ENCODE results near the gene STKLD1.

The STKLD1 gene

GRCh38 chr9:133420392-133420827, 44.2 kb downstream of the STKLD1 start:
- DNase-seq, result no peak

DNA sequence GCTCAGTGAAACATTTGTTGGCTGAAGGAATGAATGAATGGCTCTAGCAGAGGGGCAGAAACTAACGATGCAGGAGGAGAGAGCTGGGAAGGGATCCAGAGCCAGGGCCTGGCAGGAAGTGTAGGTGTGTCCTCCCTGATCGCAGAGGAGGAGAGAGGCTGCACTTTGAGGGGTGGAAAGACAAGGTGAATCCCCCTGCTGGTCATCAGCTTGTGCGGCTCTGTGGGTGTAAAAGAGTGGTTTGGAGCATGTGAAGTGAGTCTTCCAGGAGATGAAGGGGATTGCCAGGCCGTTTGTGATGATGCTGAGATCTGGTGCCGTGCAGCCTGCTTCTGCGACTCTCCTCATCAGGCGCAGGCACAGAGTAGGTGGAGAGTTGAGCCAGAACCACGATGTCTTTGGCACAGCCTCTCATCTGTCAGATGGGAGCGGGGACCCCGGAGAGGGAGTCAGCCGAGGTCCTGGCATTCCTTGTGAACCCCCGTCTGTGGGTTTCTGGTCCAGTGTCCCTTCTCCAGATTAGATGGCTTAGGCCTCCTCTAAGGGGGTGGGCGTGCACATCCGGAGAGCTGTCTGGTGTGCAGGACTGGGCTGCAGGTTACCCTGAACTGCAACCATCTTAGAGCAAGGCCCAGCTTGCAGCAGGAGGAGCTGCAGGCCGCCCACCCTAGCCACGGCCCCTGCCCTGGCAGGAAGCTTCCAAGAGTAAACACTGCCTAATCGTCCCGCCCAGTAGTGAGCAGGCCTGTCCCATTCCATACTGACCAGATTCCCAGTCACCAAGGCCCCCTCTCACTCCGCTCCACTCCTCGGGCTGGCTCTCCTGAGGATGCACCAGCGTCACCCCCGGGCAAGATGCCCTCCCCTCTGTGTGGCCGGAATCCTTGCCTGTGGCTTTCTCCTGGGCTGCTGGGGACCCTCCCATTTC, 45.7 kb downstream of the STKLD1 start, which contains the start of gene ADAMTS13:
TSS of gene ADAMTS13 (plus strand) at position 753 of the 928 bp plus-strand sequence. CDS start at position 830, 77 bp downstream.
- peak; percentile 17 for DNase-seq

- no peak for DNase-seq
These were observed 47.0 kb downstream of the STKLD1 start for GRCh38 chr9:133423216-133423615.

GRCh38 chr9:133424187-133424586, 48.0 kb downstream of the STKLD1 start:
- no peak for DNase-seq

DNA sequence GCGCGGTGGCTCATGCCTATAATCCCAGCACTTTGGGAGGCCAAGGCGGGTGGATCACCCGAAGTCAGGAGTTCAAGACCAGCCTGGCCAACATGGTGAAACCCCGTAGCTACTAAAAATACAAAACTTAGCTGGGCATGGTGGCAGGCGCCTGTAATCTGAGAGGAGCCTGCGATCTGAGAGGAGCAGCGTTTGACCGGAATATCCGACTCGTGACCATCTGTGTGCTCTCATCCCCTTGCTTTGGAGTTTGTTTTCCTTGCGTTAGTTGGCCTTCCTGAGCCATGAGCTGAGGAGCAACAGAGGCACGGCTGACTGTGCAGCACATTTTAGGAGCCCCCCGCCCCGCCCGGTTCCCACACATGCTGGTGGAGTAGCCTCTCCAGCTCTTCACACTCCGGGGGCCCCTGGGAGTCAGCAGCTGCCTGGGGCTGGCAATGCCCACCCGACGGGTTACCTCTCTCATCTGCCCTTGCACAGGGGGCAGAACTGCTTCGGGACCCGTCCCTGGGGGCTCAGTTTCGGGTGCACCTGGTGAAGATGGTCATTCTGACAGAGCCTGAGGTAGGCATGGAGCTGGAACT, 49.0 kb downstream of the STKLD1 start:
- no peak for DNase-seq

DNA sequence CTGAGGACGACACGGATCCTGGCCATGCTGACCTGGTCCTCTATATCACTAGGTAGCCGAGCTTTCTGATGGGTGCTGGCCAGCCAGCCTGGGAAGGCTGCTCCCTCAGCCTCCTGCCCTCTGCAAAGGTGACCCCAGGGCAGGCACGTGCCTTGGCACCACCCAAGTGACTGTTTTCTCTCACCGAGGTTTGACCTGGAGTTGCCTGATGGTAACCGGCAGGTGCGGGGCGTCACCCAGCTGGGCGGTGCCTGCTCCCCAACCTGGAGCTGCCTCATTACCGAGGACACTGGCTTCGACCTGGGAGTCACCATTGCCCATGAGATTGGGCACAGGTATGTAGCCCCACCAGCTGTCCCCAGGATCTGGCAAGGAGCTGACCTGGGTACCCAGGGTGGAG, 49.8 kb downstream of the STKLD1 start:
- no peak for DNase-seq

DNA sequence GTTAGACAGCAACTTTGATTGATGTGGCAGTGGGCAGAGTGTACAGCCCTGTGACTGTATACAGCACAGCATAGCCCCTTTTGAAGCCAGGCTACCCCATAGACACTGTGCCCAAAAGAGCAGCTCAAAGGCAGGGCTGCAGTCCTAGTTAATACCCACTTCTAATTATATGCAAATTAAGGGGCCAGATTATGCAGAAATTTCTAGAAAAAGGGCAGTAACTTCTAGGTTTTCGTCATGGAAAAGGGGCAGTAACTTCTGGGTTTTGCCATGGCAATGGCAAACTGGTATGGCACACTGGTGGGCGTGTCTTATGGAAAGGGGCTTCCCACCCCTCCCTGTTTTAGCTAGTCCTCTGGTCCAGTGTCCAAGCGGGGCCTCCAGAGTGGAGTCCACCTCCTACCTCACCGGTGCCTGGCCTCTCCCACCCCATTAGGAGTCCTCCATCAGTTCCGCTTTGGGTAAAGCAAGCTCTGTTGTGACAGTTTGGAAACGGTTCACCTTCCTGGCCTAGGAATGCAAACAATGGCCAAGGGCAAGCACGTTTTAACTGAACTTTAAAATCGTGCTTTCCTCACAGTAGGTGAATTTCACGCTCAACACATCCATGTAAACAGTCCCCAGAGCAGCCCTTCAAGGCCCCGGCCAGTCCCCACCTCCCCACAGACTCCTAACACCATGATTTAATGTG, 51.6 kb downstream of the STKLD1 start:
- DNase-seq, result no peak

DNA sequence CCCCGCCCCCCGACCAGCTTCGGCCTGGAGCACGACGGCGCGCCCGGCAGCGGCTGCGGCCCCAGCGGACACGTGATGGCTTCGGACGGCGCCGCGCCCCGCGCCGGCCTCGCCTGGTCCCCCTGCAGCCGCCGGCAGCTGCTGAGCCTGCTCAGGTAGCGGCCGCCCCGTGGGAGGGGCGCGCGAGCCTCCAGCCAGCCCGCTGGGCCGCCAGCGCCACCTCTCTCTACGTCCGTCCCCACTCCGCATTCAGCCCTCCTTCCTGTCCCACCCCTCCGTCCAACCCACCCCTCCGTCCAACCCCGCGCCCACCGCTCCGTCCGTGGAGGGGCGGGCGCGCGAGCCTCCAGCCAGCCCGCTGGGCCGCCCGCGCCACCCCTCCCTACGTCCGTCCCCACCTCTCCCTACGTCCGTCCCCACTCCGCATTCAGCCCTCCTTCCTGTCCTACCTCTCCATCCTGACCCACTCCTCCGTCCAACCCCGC, 52.5 kb downstream of the STKLD1 start:
- no peak for DNase-seq

DNA sequence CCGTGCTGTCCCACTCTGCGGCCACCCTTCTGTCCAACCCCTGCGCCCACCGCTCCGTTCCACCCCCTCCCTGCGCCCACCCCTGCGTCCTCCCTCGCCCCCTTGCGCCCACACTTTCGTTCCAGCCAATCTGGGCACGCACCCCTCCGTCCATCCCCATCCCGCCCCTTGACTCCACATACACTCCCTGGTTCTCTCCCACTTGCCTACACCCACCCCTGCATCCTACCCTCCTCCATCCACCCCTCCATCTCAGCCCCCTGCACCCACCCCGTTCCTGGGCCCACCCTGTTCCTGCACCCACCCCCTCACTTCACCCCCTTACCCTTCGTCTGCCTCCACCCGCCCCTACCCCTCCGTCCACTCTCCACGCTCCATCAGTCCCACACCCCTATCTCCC, 53.0 kb downstream of the STKLD1 start:
- no peak for DNase-seq

DNA sequence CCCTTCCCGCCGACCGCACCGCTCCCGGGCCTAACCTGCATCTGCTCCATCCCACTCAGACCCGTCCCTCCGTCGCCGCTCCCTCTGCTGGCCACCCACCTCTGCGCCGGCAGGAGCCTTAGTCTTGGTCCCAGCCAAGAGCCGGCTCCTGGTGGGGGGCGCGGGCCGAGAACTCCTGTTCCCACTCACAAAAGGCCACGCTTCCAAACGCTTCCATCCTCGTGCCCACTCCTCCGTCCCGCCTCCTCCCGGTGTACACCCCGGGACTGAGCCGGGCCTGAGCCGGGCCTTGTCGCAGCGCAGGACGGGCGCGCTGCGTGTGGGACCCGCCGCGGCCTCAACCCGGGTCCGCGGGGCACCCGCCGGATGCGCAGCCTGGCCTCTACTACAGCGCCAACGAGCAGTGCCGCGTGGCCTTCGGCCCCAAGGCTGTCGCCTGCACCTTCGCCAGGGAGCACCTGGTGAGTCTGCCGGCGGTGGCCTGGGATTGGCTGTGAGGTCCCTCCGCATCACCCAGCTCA, 53.5 kb downstream of the STKLD1 start:
- DNase-seq, result no peak

DNA sequence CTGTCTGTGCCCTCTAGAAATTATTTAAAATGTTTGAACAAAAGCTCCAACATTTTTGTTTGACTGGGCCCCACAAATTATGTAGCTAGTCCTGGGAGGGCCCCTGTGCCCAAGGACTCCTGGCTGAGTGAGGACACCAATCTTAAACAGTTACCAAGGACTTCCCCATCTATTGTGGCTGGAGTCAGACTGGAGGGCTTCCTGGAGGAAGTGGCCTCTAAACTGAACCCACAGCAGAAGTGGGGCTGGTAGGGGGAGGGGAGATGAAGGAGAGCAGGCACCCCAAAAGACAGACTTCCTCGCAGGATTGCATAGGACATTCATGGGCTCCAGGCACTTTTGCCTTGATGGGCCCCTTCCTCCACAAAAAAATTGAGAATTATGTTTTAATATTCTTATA, 54.1 kb downstream of the STKLD1 start:
- DNase-seq, result no peak

DNA sequence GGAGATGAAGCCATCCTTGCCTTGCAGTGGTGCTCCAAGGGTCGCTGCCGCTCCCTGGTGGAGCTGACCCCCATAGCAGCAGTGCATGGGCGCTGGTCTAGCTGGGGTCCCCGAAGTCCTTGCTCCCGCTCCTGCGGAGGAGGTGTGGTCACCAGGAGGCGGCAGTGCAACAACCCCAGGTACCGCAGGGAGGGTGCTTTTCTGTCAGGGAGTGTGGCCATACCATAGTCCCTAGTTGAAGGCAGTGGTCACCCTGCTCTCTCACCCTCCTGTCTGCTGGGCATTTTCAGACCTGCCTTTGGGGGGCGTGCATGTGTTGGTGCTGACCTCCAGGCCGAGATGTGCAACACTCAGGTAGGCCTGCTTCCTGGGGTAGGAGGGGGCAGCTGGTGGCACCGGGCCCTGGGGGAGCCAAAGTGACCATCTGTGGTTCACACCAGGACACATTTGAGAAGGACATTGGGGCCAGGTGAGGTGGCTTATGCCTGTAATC, 57.2 kb downstream of the STKLD1 start:
- no peak for DNase-seq

DNA sequence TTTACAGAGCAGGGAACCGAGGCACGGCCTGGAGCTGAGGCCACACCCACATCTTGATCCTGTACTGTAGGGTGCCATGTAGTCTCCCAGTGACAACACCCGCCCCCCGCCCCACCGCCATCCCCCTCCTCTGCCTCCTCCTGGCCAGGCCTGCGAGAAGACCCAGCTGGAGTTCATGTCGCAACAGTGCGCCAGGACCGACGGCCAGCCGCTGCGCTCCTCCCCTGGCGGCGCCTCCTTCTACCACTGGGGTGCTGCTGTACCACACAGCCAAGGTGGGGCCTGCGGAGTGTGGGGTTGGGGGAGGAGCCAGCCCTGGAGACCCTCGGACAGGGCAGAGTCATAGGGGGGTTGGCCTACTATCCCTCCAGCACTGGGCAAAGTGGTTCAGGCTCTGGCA, 60.5 kb downstream of the STKLD1 start:
- no peak for DNase-seq

- no peak for DNase-seq
These were observed 61.8 kb downstream of the STKLD1 start for GRCh38 chr9:133437753-133438531.

DNA sequence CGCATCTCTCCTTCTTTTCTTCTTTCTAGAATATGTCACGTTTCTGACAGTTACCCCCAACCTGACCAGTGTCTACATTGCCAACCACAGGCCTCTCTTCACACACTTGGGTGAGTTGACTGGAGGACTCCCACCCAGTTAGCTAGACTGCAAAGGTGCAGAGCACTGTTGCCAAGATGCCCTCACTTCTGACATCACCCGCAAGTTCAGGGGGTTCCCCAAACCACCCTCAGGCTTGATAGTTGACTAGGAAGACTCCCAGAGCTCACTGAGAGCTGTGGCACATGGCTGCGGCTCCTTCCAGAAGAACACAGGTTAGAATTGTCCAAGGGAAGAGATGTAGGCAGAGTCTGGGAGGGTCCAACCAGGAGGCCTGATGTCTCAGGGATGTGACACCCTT, 63.2 kb downstream of the STKLD1 start:
- no peak for DNase-seq

GRCh38 chr9:133440874-133441273, 64.7 kb downstream of the STKLD1 start:
- no peak for DNase-seq

DNA sequence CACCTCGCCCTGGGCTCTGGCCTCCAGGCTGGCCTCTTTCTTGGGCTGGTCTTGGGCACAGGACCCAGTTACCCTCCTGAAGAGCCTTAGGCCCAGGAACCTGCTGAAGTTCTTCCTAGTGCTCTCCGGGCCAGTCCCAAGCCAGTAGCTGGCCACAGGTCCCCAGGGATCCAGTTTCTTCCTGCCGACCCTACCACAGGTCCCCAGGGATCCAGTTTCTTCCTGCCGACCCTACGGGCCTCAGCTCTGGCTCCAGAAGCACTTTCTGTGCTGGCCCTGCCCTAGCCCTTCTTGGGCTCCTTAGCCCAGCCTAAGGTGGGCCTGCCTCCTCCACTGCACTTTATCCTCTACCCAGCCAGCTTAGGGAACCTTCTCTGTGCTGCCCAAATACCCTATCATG, 65.4 kb downstream of the STKLD1 start:
- no peak for DNase-seq

DNA sequence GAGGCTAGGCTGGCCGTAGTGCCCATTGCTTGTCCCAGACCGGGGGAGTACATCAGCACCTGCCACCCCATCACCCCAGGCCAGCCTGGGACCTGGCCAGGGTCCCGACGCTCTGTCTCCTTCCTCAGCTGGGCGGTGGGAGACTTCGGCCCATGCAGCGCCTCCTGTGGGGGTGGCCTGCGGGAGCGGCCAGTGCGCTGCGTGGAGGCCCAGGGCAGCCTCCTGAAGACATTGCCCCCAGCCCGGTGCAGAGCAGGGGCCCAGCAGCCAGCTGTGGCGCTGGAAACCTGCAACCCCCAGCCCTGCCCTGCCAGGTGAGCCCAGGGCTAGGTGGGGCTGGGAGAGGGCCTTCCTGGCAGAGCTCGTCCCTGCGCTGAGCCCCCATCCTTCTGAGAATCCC, 67.1 kb downstream of the STKLD1 start:
- DNase-seq, result no peak

DNA sequence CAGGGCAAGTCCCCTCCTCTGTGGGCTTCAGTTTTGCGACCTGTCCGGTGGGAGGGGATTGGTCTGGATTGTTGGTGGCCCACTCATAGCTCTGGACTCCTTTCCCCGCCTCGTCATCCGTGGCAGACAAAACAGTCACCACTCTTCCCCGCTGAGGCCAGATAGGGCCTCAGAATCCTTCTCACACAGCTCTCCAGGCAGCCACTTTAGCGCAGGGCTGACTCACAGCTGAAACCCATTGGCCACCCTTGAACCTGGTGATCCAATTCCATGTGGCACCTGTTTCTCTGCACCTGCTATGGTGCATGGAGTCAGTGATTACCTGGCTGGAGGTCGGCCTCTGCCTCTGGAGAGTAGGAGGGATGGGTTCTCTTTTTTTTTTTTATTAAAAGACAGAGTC, 67.8 kb downstream of the STKLD1 start:
- DNase-seq, result no peak

- no peak for DNase-seq
These were observed 69.3 kb downstream of the STKLD1 start for GRCh38 chr9:133445293-133445969.

- DNase-seq, result no peak
These were observed 72.4 kb downstream of the STKLD1 start for GRCh38 chr9:133448487-133448972.

DNA sequence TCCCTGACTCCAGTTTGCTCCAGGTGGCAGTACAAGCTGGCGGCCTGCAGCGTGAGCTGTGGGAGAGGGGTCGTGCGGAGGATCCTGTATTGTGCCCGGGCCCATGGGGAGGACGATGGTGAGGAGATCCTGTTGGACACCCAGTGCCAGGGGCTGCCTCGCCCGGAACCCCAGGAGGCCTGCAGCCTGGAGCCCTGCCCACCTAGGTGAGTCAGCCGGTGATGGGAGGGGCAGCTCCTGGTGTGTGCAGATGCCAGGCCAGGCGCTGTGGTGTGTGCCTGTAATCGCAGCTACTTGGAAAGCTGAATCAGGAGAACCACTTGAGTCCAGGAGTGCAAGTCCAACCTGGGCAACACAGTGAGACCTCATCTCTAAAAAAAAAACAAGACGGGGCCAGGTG, 73.6 kb downstream of the STKLD1 start:
- DNase-seq, result no peak

All from hematopoietic multipotent progenitor cell treated with erythropoietin and hydrocortisone succinate and interleukin-3 and kit ligand, for 8 days (in vitro differentiated cells).